ENCODE measurements around the gene FXYD6. TPM values are rescaled to one million over a fixed set of nuclear protein-coding genes. Genes with fewer than 3 reads are reported as not detected.

FXYD6 gene
- polyA plus RNA-seq, 2 of the 4 experiments (the other 2 are of a cell fraction): 0.26 to 0.49 TPM

GRCh38 chr11:117872975-117873827, 3.3 kb downstream of the FXYD6 start (continued):
- no peak for TF ChIP-seq ESRRA (IDR thresholded peaks at IDR 0.05; ENCODE audit: borderline replicate concordance, low read length)
- TF ChIP-seq KDM5A (IDR thresholded peaks at IDR 0.05): no peak
- no peak for TF ChIP-seq POLR2A (IDR thresholded peaks at IDR 0.05; ENCODE audit: low read length)

- Histone ChIP-seq H3K4me3 (no peak overlapping the region), H3K9me3 (no peaks in the 10 kb centered on the region), H3K4me2 (no peak overlapping the region), H3K27ac (no peak overlapping the region), H3K4me1 (no peaks in the 10 kb centered on the region)
- DNase-seq (ENCODE audit: low read depth in 1 of 2, low spot score in 1 of 2): no peak
- WGBS (ENCODE audit: missing lambda C conversion rate): 30% methylated on average over 4 of the region's 12 CpGs
- ChIA-PET POLR2A (no interaction called here), CTCF (interaction anchor here (0.8 to 1.3 kb wide), 2 partner anchors 29 to 65 kb away, joined by 3 read pairs; no protein-coding TSS in a partner anchor)
- TF ChIP-seq, protein P1, sequence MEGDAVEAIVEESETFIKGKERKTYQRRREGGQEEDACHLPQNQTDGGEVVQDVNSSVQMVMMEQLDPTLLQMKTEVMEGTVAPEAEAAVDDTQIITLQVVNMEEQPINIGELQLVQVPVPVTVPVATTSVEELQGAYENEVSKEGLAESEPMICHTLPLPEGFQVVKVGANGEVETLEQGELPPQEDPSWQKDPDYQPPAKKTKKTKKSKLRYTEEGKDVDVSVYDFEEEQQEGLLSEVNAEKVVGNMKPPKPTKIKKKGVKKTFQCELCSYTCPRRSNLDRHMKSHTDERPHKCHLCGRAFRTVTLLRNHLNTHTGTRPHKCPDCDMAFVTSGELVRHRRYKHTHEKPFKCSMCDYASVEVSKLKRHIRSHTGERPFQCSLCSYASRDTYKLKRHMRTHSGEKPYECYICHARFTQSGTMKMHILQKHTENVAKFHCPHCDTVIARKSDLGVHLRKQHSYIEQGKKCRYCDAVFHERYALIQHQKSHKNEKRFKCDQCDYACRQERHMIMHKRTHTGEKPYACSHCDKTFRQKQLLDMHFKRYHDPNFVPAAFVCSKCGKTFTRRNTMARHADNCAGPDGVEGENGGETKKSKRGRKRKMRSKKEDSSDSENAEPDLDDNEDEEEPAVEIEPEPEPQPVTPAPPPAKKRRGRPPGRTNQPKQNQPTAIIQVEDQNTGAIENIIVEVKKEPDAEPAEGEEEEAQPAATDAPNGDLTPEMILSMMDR (IDR thresholded peaks at IDR 0.05): no peak
- no peak for TF ChIP-seq GATA3 (IDR thresholded peaks at IDR 0.05; ENCODE audit: borderline replicate concordance)
- no peak for TF ChIP-seq ZC3H11A (IDR thresholded peaks at IDR 0.05)
- TF ChIP-seq PHF8 (IDR thresholded peaks at IDR 0.05; ENCODE audit: borderline replicate concordance, low read depth): no peak
- no peak for TF ChIP-seq MYC (IDR thresholded peaks at IDR 0.05; ENCODE audit: borderline replicate concordance, low read length)
- no peak for TF ChIP-seq RFX5 (IDR thresholded peaks at IDR 0.05)
- no peak for TF ChIP-seq RARB (CRISPR knock-in tag; IDR thresholded peaks at IDR 0.05)
- TF ChIP-seq SREBF2 (IDR thresholded peaks at IDR 0.05): no peak
- no peak for TF ChIP-seq HES2 (IDR thresholded peaks at IDR 0.05)
- TF ChIP-seq FOSB (CRISPR knock-in tag; IDR thresholded peaks at IDR 0.05): no peak
- no peak for TF ChIP-seq CHD2 (IDR thresholded peaks at IDR 0.05; ENCODE audit: low read length, partially characterized antibody)
- TF ChIP-seq EHMT2 (IDR thresholded peaks at IDR 0.05; ENCODE audit: low read depth): no peak
- no peak for TF ChIP-seq HMGXB4 (CRISPR knock-in tag; IDR thresholded peaks at IDR 0.05; ENCODE audit: borderline replicate concordance)
- TF ChIP-seq, protein P2, sequence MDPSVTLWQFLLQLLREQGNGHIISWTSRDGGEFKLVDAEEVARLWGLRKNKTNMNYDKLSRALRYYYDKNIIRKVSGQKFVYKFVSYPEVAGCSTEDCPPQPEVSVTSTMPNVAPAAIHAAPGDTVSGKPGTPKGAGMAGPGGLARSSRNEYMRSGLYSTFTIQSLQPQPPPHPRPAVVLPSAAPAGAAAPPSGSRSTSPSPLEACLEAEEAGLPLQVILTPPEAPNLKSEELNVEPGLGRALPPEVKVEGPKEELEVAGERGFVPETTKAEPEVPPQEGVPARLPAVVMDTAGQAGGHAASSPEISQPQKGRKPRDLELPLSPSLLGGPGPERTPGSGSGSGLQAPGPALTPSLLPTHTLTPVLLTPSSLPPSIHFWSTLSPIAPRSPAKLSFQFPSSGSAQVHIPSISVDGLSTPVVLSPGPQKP (IDR thresholded peaks at IDR 0.05; ENCODE audit: low read depth, low read length): no peak
- no peak for TF ChIP-seq RAD21 (conservative IDR thresholded peaks at IDR 0.05 in 1 of 2, IDR thresholded peaks at IDR 0.05 in 1 of 2)
- no peak for FAIRE-seq
- ATAC-seq: no peak
Observed at GRCh38 chr11:117872420-117872961, 4.0 kb downstream of the FXYD6 start.

GRCh38 chr11:117871784-117872183, 4.7 kb downstream of the FXYD6 start:
- CTCF ChIA-PET: interaction anchor here (1.3 to 1.7 kb wide), 2 partner anchors 65 to 75 kb away, joined by 3 to 5 read pairs; no protein-coding TSS in a partner anchor
- H3K9me3 ChIP-seq: no peaks in the 10 kb centered on the region
- TF ChIP-seq ZC3H11A (IDR thresholded peaks at IDR 0.05) (no peak), KDM1A (IDR thresholded peaks at IDR 0.05; ENCODE audit: low read depth) (no peak), TFCP2L1 (CRISPR knock-in tag; IDR thresholded peaks at IDR 0.05) (no peak), HMGXB4 (CRISPR knock-in tag; IDR thresholded peaks at IDR 0.05; ENCODE audit: borderline replicate concordance) (no peak), RAD21 (conservative IDR thresholded peaks at IDR 0.05 in 1 of 2, IDR thresholded peaks at IDR 0.05 in 1 of 2) (no peak), FOXS1 (CRISPR knock-in tag; IDR thresholded peaks at IDR 0.05) (no peak), ZSCAN20 (CRISPR knock-in tag; IDR thresholded peaks at IDR 0.05) (no peak), ZNF302 (CRISPR knock-in tag; IDR thresholded peaks at IDR 0.05) (no peak), USF2 (IDR thresholded peaks at IDR 0.05) (no peak), CBX2 (IDR thresholded peaks at IDR 0.05; ENCODE audit: borderline replicate concordance, low read depth) (no peak), HDAC2 (IDR thresholded peaks at IDR 0.05) (no peak), NFE2L2 (conservative IDR thresholded peaks at IDR 0.05; ENCODE audit: low read length) (no peak)

More at GRCh38 chr11:117871784-117872183, 4.7 kb downstream of the FXYD6 start:
- Histone ChIP-seq H3K27ac (no peak overlapping the region), H3K4me3 (no peak overlapping the region), H3K4me2 (no peak overlapping the region), H3K4me1 (no peaks in the 10 kb centered on the region)
- FAIRE-seq (no peak), ATAC-seq (no peak), DNase-seq (ENCODE audit: low read depth in 1 of 2, low spot score in 1 of 2) (no peak)
- 30% methylated on average over 4 of the region's 5 CpGs for WGBS (ENCODE audit: missing lambda C conversion rate)
- POLR2A ChIA-PET: no interaction called here
